GM12891 (cell line): Measurements from ENCODE around the gene SOX12.

Source experiments
- POLR2A ChIP-seq: IDR thresholded peaks from 2 replicates; pipeline ENCODE4 v1.6.1; 2011; ENCODE audit warnings: low read depth, low read length, control low read depth
- POLR2AphosphoS5 ChIP-seq: IDR thresholded peaks from 2 replicates; pipeline ENCODE4 v1.6.1; 2011; ENCODE audit warnings: low read depth, low read length, control low read depth
- POU2F2 ChIP-seq: IDR thresholded peaks from 2 replicates; pipeline ENCODE4 v1.6.1; 2011; ENCODE audit warnings: low read depth, mild to moderate bottlenecking, control low read depth, low read length, moderate library complexity
- SPI1 ChIP-seq: IDR thresholded peaks from 2 replicates; pipeline ENCODE4 v1.6.1; 2011; ENCODE audit warnings: low read depth, low read length, control low read depth
- TAF1 ChIP-seq: IDR thresholded peaks from 2 replicates; pipeline ENCODE4 v1.6.1; 2011; ENCODE audit warnings: low read depth, low read length, control low read depth

GRCh38 chr20:346033-346639, 20.8 kb downstream of the SOX12 start:
- TF ChIP-seq TAF1 (no peak), POLR2A (no peak), SPI1 (no peak), POLR2AphosphoS5 (no peak), POU2F2 (no peak)
